H9 (cell line): ENCODE results near the gene BMP2K. TPM values are rescaled to one million over a fixed set of nuclear protein-coding genes. Genes with fewer than 3 reads are reported as not detected.

Experiments
- DNase-seq: peaks from one replicate; pipeline ENCODE4 v3.0.0-alpha.2; 2017
- H2AFZ ChIP-seq: one replicate; pipeline ENCODE4 v1.6.1; 2013; ENCODE audit warnings: mild to moderate bottlenecking, low read length, control low read depth, moderate library complexity
- H2AK5ac ChIP-seq: 2 replicates; pipeline ENCODE4 v1.6.1; 2013; ENCODE audit warnings: low read length, control low read depth, mixed read lengths; ENCODE audit not compliant: insufficient read length
- H2BK120ac ChIP-seq: one replicate; pipeline ENCODE4 v1.6.1; 2013; ENCODE audit warnings: low read depth, mild to moderate bottlenecking, low read length, control low read depth, inconsistent platforms; ENCODE audit not compliant: poor library complexity, severe bottlenecking
- H2BK12ac ChIP-seq: 2 replicates; pipeline ENCODE4 v1.6.1; 2013; ENCODE audit warnings: low read length, control low read depth, mixed read lengths, low read depth; ENCODE audit not compliant: insufficient read length
- H2BK15ac ChIP-seq: 2 replicates; pipeline ENCODE4 v1.6.1; 2013; ENCODE audit warnings: low read depth, low read length, control low read depth
- H2BK20ac ChIP-seq: one replicate; pipeline ENCODE4 v1.6.1; 2013; ENCODE audit warnings: low read depth, mild to moderate bottlenecking, low read length, control low read depth, inconsistent platforms; ENCODE audit not compliant: poor library complexity, severe bottlenecking
- H2BK5ac ChIP-seq: 2 replicates; pipeline ENCODE4 v1.6.1; 2013; ENCODE audit warnings: low read length, control low read depth, mixed read lengths; ENCODE audit not compliant: insufficient read length
- H3K14ac ChIP-seq: 2 replicates; pipeline ENCODE4 v1.6.1; 2013; ENCODE audit warnings: low read length, control low read depth; ENCODE audit not compliant: insufficient read depth
- H3K18ac ChIP-seq: 2 replicates; pipeline ENCODE4 v1.6.1; 2013; ENCODE audit warnings: low read depth, mild to moderate bottlenecking, mixed read lengths, low read length, control low read depth; ENCODE audit not compliant: insufficient read length
- H3K23ac ChIP-seq: 2 replicates; pipeline ENCODE4 v1.6.1; 2013; ENCODE audit warnings: low read length, control low read depth, mixed read lengths, low read depth; ENCODE audit not compliant: insufficient read length
- H3K23me2 ChIP-seq: 2 replicates; pipeline ENCODE4 v1.6.1; 2013; ENCODE audit warnings: low read depth, mild to moderate bottlenecking, mixed read lengths, low read length, control low read depth; ENCODE audit not compliant: insufficient read length, poor library complexity, severe bottlenecking
- H3K27ac ChIP-seq: 2 replicates; pipeline ENCODE4 v1.5.1; 2013; ENCODE audit warnings: low read length, control low read depth, mixed read lengths, low read depth; ENCODE audit not compliant: insufficient read length
- H3K27me3 ChIP-seq: 2 replicates; pipeline ENCODE4 v1.6.1; 2013; ENCODE audit warnings: low read length, control low read depth, inconsistent platforms; ENCODE audit not compliant: insufficient read depth
- H3K4ac ChIP-seq: 2 replicates; pipeline ENCODE4 v1.6.1; 2013; ENCODE audit warnings: low read depth, mild to moderate bottlenecking, control low read depth, inconsistent platforms, low read length, moderate library complexity
- H3K4me1 ChIP-seq: 2 replicates; pipeline ENCODE4 v1.6.1; 2013; ENCODE audit warnings: low read length, control low read depth, inconsistent platforms; ENCODE audit not compliant: insufficient read depth
- H3K4me2 ChIP-seq: 2 replicates; pipeline ENCODE4 v1.6.1; 2013; ENCODE audit warnings: low read length, control low read depth, mixed read lengths; ENCODE audit not compliant: insufficient read length, insufficient read depth
- H3K56ac ChIP-seq: 2 replicates; pipeline ENCODE4 v1.6.1; 2013; ENCODE audit warnings: low read depth, mild to moderate bottlenecking, mixed read lengths, low read length, control low read depth; ENCODE audit not compliant: insufficient read length
- H3K79me1 ChIP-seq: 2 replicates; pipeline ENCODE4 v1.6.1; 2013; ENCODE audit warnings: low read depth, mild to moderate bottlenecking, moderate library complexity, low read length, control low read depth, inconsistent platforms; ENCODE audit not compliant: insufficient read depth, poor library complexity, severe bottlenecking
- H3K79me2 ChIP-seq: 2 replicates; pipeline ENCODE4 v1.6.1; 2013; ENCODE audit warnings: low read length, control low read depth, inconsistent platforms; ENCODE audit not compliant: insufficient read depth
- H3K9ac ChIP-seq: 2 replicates; pipeline ENCODE4 v1.6.1; 2013; ENCODE audit warnings: low read length, control low read depth, mixed read lengths; ENCODE audit not compliant: insufficient read length; ENCODE audit errors: extremely low read depth
- H3K9me3 ChIP-seq: one replicate; pipeline ENCODE4 v1.6.1; 2013; ENCODE audit warnings: low read depth, low read length, inconsistent platforms; ENCODE audit not compliant: control insufficient read depth
- H3T11ph ChIP-seq: one replicate; pipeline ENCODE4 v1.6.1; 2013; ENCODE audit warnings: mild to moderate bottlenecking, low read length, control low read depth, inconsistent platforms
- H4K20me1 ChIP-seq: one replicate; pipeline ENCODE4 v1.6.1; 2013; ENCODE audit not compliant: control insufficient read depth, insufficient read length, insufficient read depth
- H4K5ac ChIP-seq: 2 replicates; pipeline ENCODE4 v1.6.1; 2013; ENCODE audit warnings: low read depth, mild to moderate bottlenecking, mixed read lengths, low read length, control low read depth; ENCODE audit not compliant: insufficient read length
- H4K8ac ChIP-seq: replicated peaks from 2 replicates; pipeline ENCODE4 v1.6.1; 2013; ENCODE audit warnings: low read length, control low read depth, mixed read lengths, low read depth; ENCODE audit not compliant: insufficient read length
- H4K91ac ChIP-seq: 2 replicates; pipeline ENCODE4 v1.6.1; 2013; ENCODE audit warnings: low read depth, mild to moderate bottlenecking, moderate library complexity, mixed read lengths, low read length, control low read depth; ENCODE audit not compliant: insufficient read length
- H3K27ac Mint-ChIP-seq, 3 experiments: 2 replicates in 2 of 3; 3 replicates in 1 of 3; pipeline ENCODE4 v1.8.0; 2020 to 2021; ENCODE audit warnings: mixed read lengths in 3 of 3, mild to moderate bottlenecking in 1 of 3, moderate library complexity in 1 of 3
- H3K27me3 Mint-ChIP-seq: 2 replicates; pipeline ENCODE4 v1.8.0; 2021; ENCODE audit warnings: low read depth, mild to moderate bottlenecking, moderate library complexity, mixed read lengths
- H3K36me3 Mint-ChIP-seq, 3 experiments: 2 replicates in 2 of 3; 3 replicates in 1 of 3; pipeline ENCODE4 v1.8.0; 2020 to 2021; ENCODE audit warnings: low read depth in 3 of 3, mixed read lengths in 3 of 3; ENCODE audit not compliant: insufficient read depth in 1 of 3
- H3K4me1 Mint-ChIP-seq, 2 experiments: 2 replicates each; pipeline ENCODE4 v1.8.0; 2020; ENCODE audit warnings: mixed read lengths in 2 of 2
- H3K4me3 Mint-ChIP-seq, 2 experiments: 2 replicates in 1 of 2; 3 replicates in 1 of 2; pipeline ENCODE4 v1.8.0; 2020 to 2021; ENCODE audit warnings: mild to moderate bottlenecking in 2 of 2, mixed read lengths in 2 of 2, moderate library complexity in 1 of 2
- H3K9me3 Mint-ChIP-seq, 2 experiments: 2 replicates in 1 of 2; 3 replicates in 1 of 2; pipeline ENCODE4 v1.8.0; 2020; ENCODE audit warnings: mild to moderate bottlenecking in 2 of 2, mixed read lengths in 2 of 2, moderate library complexity in 1 of 2
- CTCF ChIP-seq: fragments of 200-600 bp; sonication (generic); conservative IDR thresholded peaks from 3 replicates; pipeline ENCODE4 v1.8.0; 2021; ENCODE audit warnings: antibody characterized with exemption, mild to moderate bottlenecking
- WGBS: extraction: QIAGEN DNeasy Blood & Tissue Kit; methylation state at CpG from one replicate; pipeline ENCODE4 v1.1.7; 2013; ENCODE audit warnings: missing lambda C conversion rate, low lambda C conversion rate, mixed read lengths; ENCODE audit not compliant: insufficient read length; ENCODE audit errors: extremely low coverage; 5-methylcytosine and 5-hydroxymethylcytosine counted together
- total RNA-seq: library from RNA; stranded (reverse); gene quantifications from 2 replicates; pipeline ENCODE4 v1.2.1, GENCODE V29; 2021

BMP2K gene
- total RNA-seq, 1 experiment from 2014 or later, result 26.4 TPM

- Mint-ChIP-seq H3K27ac (no peak overlapping the region), H3K4me1 (peaks cover 6 to 7% of the 10 kb centered on the region in 2 experiments), H3K27me3 (peaks cover 28% of the 10 kb centered on the region), H3K4me3 (no peak overlapping the region), H3K36me3 (no peaks in the 10 kb centered on the region; a peak in 1 of 7 replicates), H3K9me3 (no peaks in the 10 kb centered on the region)
- H4K20me1 ChIP-seq, result no peaks in the 10 kb centered on the region
- no peak overlapping the region for H2AFZ ChIP-seq
- H3K4me1 ChIP-seq, result no peaks in the 10 kb centered on the region
- no peaks in the 10 kb centered on the region for H3K79me1 ChIP-seq
- H2BK20ac ChIP-seq, result no peak overlapping the region
- H3K9me3 ChIP-seq, result no peaks in the 10 kb centered on the region
- H2BK12ac ChIP-seq, result no peak overlapping the region
- no peaks in the 10 kb centered on the region for H3K23me2 ChIP-seq
- no peak overlapping the region for H3K27ac ChIP-seq
- H3K18ac ChIP-seq, result no peak overlapping the region
- TF ChIP-seq CTCF, result no peak
- H4K5ac ChIP-seq, result no peak overlapping the region
- no peak overlapping the region for H3K14ac ChIP-seq
- no peak overlapping the region for H3K23ac ChIP-seq
- H2BK5ac ChIP-seq, result no peak overlapping the region
- H3K4ac ChIP-seq, result no peak overlapping the region
- H2BK15ac ChIP-seq, result no peak overlapping the region
- no CpG with 5 or more reads among the region's 3 CpGs for WGBS
- H3K79me2 ChIP-seq, result no peaks in the 10 kb centered on the region
- H2BK120ac ChIP-seq, result no peak overlapping the region
- no peak overlapping the region for H3K9ac ChIP-seq
- H2AK5ac ChIP-seq, result no peak overlapping the region
- no peaks in the 10 kb centered on the region for H3K27me3 ChIP-seq
- no peak overlapping the region for H4K91ac ChIP-seq
- no peak overlapping the region for H3K4me2 ChIP-seq
- no peak overlapping the region for H4K8ac ChIP-seq
- DNase-seq, result no peak
- no peak overlapping the region for H3T11ph ChIP-seq
- H3K56ac ChIP-seq, result no peak overlapping the region
Observed at GRCh38 chr4:78945651-78946179, 169.6 kb downstream of the BMP2K start.
